ENCODE data around the gene ADAMTS6. TPM values are rescaled to one million over a fixed set of nuclear protein-coding genes. Genes with fewer than 3 reads are reported as not detected.

The ADAMTS6 gene
- polyA plus RNA-seq, 3 donors = 0.01 TPM; not detected in 2

DNA sequence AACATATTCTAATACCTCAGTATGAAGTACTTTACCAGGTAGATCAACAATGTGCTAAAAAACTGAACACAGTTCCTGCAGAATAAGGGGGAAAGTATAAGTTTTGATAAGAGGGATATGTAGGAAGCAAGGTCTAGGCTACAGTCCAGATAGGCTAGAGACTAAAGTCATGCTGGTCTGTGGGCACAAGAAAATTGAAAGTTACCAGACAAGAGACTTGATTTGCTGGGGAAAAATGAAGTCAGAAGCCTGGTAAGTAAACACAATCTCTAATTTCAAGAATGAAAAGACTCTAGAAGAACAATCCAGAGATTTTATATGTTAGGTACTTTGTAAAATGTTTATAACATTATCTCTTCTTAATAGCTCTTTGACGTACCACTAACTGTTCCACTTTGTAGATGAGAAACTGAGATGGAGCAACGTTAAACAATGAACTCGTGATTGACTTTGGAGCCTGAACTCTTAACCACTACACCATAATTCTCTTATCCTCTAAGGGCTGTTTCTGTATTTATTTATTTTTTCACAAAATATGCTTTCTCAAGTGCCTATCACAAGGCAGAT, 19.5 kb downstream of the ADAMTS6 start:
- H3K27me3 Mint-ChIP-seq (ENCODE audit: low read depth in 3 of 3) = peaks cover 0 to 3% (median 0%) of the 10 kb centered on the region in 3 donors
- H3K4me3 ChIP-seq (replicated peaks in 1 of 3; ENCODE audit: low read depth in 2 of 3, low read length in 3 of 3) = no peak overlapping the region
- TF ChIP-seq, protein P1, sequence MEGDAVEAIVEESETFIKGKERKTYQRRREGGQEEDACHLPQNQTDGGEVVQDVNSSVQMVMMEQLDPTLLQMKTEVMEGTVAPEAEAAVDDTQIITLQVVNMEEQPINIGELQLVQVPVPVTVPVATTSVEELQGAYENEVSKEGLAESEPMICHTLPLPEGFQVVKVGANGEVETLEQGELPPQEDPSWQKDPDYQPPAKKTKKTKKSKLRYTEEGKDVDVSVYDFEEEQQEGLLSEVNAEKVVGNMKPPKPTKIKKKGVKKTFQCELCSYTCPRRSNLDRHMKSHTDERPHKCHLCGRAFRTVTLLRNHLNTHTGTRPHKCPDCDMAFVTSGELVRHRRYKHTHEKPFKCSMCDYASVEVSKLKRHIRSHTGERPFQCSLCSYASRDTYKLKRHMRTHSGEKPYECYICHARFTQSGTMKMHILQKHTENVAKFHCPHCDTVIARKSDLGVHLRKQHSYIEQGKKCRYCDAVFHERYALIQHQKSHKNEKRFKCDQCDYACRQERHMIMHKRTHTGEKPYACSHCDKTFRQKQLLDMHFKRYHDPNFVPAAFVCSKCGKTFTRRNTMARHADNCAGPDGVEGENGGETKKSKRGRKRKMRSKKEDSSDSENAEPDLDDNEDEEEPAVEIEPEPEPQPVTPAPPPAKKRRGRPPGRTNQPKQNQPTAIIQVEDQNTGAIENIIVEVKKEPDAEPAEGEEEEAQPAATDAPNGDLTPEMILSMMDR (IDR thresholded peaks at IDR 0.05) = no peak
- H3K79me2 ChIP-seq (ENCODE audit: insufficient read depth, low read length) = no peaks in the 10 kb centered on the region
- no peaks in the 10 kb centered on the region for H3K36me3 Mint-ChIP-seq
- H3K4me2 ChIP-seq (replicated peaks; ENCODE audit: extremely low read depth, low read length, poor library complexity, severe bottlenecking) = no peak overlapping the region
- H4K20me1 ChIP-seq (ENCODE audit: insufficient read depth, low read length) = no peaks in the 10 kb centered on the region
- H3K27ac Mint-ChIP-seq = no peak overlapping the region
- H3K9me3 ChIP-seq (replicated peaks in 1 of 2; ENCODE audit: control insufficient read depth in 1 of 2, insufficient read depth in 1 of 2, low read length in 2 of 2) = no peaks in the 10 kb centered on the region
- no peak for DNase-seq
- H3K27me3 ChIP-seq (ENCODE audit: control insufficient read depth in 2 of 2, insufficient read depth in 2 of 2, low read length in 2 of 2) = no peaks in the 10 kb centered on the region
- H3K9me3 Mint-ChIP-seq = peaks cover 0 to 2% (median 0%) of the 10 kb centered on the region in 7 donors
- no peak overlapping the region for H3K27ac ChIP-seq (ENCODE audit: low read depth in 1 of 2, low read length in 2 of 2)
- H3K36me3 ChIP-seq (replicated peaks in 1 of 2; ENCODE audit: control insufficient read depth in 1 of 2, insufficient read depth in 2 of 2, low read length in 2 of 2) = no peaks in the 10 kb centered on the region
- no peaks in the 10 kb centered on the region for H3K4me1 Mint-ChIP-seq
- no CpG with 5 or more reads among the region's 3 CpGs for WGBS (ENCODE audit: insufficient coverage)
- no peak overlapping the region for H3K4me3 Mint-ChIP-seq
- no peaks in the 10 kb centered on the region for H3K4me1 ChIP-seq (ENCODE audit: control insufficient read depth in 1 of 2, insufficient read depth in 2 of 2, low read length in 2 of 2)
- no peak overlapping the region for H3K9ac ChIP-seq (ENCODE audit: insufficient read depth, low read length, poor library complexity, severe bottlenecking)
- no peak overlapping the region for H2AFZ ChIP-seq (ENCODE audit: insufficient read depth, low read depth, low read length, poor library complexity, severe bottlenecking)
- intact Hi-C loops (cut with micrococcal nuclease) = no loop called here

DNA sequence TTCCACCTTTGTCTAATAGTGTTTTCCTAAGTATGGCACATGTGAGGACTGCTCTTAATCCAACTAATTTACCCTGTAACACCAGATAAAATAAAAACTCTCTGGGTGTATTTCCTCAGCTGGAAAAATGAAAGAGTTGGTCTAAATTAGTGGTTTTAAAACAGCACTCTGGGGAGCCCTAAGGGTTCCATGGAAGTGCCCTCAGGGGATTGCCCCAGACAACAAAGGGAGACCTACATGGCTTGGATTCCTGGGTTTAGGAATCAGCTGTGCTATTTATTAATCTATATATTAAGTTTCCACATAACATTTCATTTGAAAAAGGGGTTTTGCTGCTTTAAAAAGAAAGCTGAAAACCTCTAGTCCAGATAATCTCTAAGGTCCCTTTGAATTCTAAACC, 20.2 kb downstream of the ADAMTS6 start:
- H4K20me1 ChIP-seq (ENCODE audit: insufficient read depth, low read length) = no peaks in the 10 kb centered on the region
- DNase-seq = no peak
- H3K4me3 ChIP-seq (replicated peaks in 1 of 3; ENCODE audit: low read depth in 2 of 3, low read length in 3 of 3) = no peak overlapping the region
- H3K9ac ChIP-seq (ENCODE audit: insufficient read depth, low read length, poor library complexity, severe bottlenecking) = no peak overlapping the region
- no peaks in the 10 kb centered on the region for H3K4me1 ChIP-seq (ENCODE audit: control insufficient read depth in 1 of 2, insufficient read depth in 2 of 2, low read length in 2 of 2)
- Mint-ChIP-seq H3K36me3 (no peaks in the 10 kb centered on the region), H3K4me3 (no peak overlapping the region), H3K27me3 (ENCODE audit: low read depth in 3 of 3) (peaks cover 0 to 3% (median 0%) of the 10 kb centered on the region in 3 donors), H3K4me1 (no peaks in the 10 kb centered on the region), H3K27ac (no peak overlapping the region), H3K9me3 (no peaks in the 10 kb centered on the region)
- no peak overlapping the region for H3K27ac ChIP-seq (ENCODE audit: low read depth in 1 of 2, low read length in 2 of 2)
- H3K27me3 ChIP-seq (ENCODE audit: control insufficient read depth in 2 of 2, insufficient read depth in 2 of 2, low read length in 2 of 2) = no peaks in the 10 kb centered on the region
- no peak overlapping the region for H2AFZ ChIP-seq (ENCODE audit: insufficient read depth, low read depth, low read length, poor library complexity, severe bottlenecking)
- intact Hi-C loops (cut with micrococcal nuclease) = no loop called here
- no peaks in the 10 kb centered on the region for H3K9me3 ChIP-seq (replicated peaks in 1 of 2; ENCODE audit: control insufficient read depth in 1 of 2, insufficient read depth in 1 of 2, low read length in 2 of 2)
- H3K79me2 ChIP-seq (ENCODE audit: insufficient read depth, low read length) = no peaks in the 10 kb centered on the region
- TF ChIP-seq, protein P1 (IDR thresholded peaks at IDR 0.05) = no peak
- H3K36me3 ChIP-seq (replicated peaks in 1 of 2; ENCODE audit: control insufficient read depth in 1 of 2, insufficient read depth in 2 of 2, low read length in 2 of 2) = no peaks in the 10 kb centered on the region
- no peak overlapping the region for H3K4me2 ChIP-seq (replicated peaks; ENCODE audit: extremely low read depth, low read length, poor library complexity, severe bottlenecking)

All from CD14-positive monocyte (primary cell).